ENCODE measurements around the gene RPS10. TPM values are rescaled to one million over a fixed set of nuclear protein-coding genes. Genes with fewer than 3 reads are reported as not detected.

Gene RPS10
- total RNA-seq, 6 experiments from 2014 or later: 355 to 727 (median 398) TPM

GRCh38 chr6:34462010-34462409, 36.1 kb upstream of the RPS10 start:
- TF ChIP-seq POLR2A (IDR thresholded peaks at IDR 0.05): no peak
- no peak for TF ChIP-seq CTCF (IDR thresholded peaks at IDR 0.05)
- intact Hi-C loops (cut with DNase I): loop anchor here in 1 of 2 donors (10.0 kb wide), 2 partner anchors 63 to 153 kb away; no protein-coding TSS in a partner anchor
- Histone ChIP-seq H3K4me3 (no peak overlapping the region), H3K27ac (no peak overlapping the region), H3K27me3 (peaks cover 0 to 7% of the 10 kb centered on the region in 2 donors), H3K9me3 (no peaks in the 10 kb centered on the region), H3K36me3 (no peaks in the 10 kb centered on the region), H3K4me1 (peaks cover 0 to 5% (median 0%) of the 10 kb centered on the region in 4 donors)
- DNase-seq: no peak
- no peak for ATAC-seq
- WGBS (ENCODE audit: insufficient coverage, low coverage, low lambda C conversion rate, missing lambda C conversion rate): 70% methylated on average over 6 of the region's 6 CpGs

GRCh38 chr6:34460796-34461507, 35.1 kb upstream of the RPS10 start:
- 100% methylated on average over 1 of the region's 5 CpGs for WGBS (ENCODE audit: insufficient coverage, low coverage, low lambda C conversion rate, missing lambda C conversion rate)
- intact Hi-C loops (cut with DNase I): loop anchor here in 1 of 2 donors (10.0 kb wide), 2 partner anchors 64 to 154 kb away; no protein-coding TSS in a partner anchor
- Histone ChIP-seq H3K27ac (no peak overlapping the region), H3K9me3 (no peaks in the 10 kb centered on the region), H3K36me3 (no peaks in the 10 kb centered on the region), H3K4me3 (no peak overlapping the region), H3K4me1 (peaks cover 0 to 5% (median 0%) of the 10 kb centered on the region in 4 donors), H3K27me3 (peaks cover 0 to 4% of the 10 kb centered on the region in 2 donors)
- TF ChIP-seq POLR2A (IDR thresholded peaks at IDR 0.05): no peak
- TF ChIP-seq CTCF (IDR thresholded peaks at IDR 0.05): no peak
- ATAC-seq (no peak), DNase-seq (no peak)

GRCh38 chr6:34459899-34460593, 34.2 kb upstream of the RPS10 start:
- H3K27ac ChIP-seq: no peak overlapping the region
- H3K4me3 ChIP-seq: no peak overlapping the region
- 12% methylated on average over 4 of the region's 6 CpGs for WGBS (ENCODE audit: insufficient coverage, low coverage, low lambda C conversion rate, missing lambda C conversion rate)
- no peaks in the 10 kb centered on the region for H3K4me1 ChIP-seq
- DNase-seq: peak in 1 of 3 donors; percentile 62
- no peaks in the 10 kb centered on the region for H3K9me3 ChIP-seq
- H3K27me3 ChIP-seq: no peaks in the 10 kb centered on the region
- ATAC-seq: peak; percentile 81 to 92 (median 86)
- no peaks in the 10 kb centered on the region for H3K36me3 ChIP-seq
- intact Hi-C loops (cut with DNase I): loop anchor here in 1 of 2 donors (10.0 kb wide), 2 partner anchors 65 to 155 kb away; no protein-coding TSS in a partner anchor
- TF ChIP-seq CTCF (IDR thresholded peaks at IDR 0.05): peak; percentile 65 to 83 (median 78)
- no peak for TF ChIP-seq POLR2A (IDR thresholded peaks at IDR 0.05)

GRCh38 chr6:34457742-34458735, 32.2 kb upstream of the RPS10 start:
- 65% methylated on average over 3 of the region's 14 CpGs for WGBS (ENCODE audit: insufficient coverage, low coverage, low lambda C conversion rate, missing lambda C conversion rate)
- Histone ChIP-seq H3K4me3 (no peak overlapping the region), H3K9me3 (no peaks in the 10 kb centered on the region), H3K27me3 (no peaks in the 10 kb centered on the region), H3K36me3 (no peaks in the 10 kb centered on the region), H3K27ac (no peak overlapping the region), H3K4me1 (no peaks in the 10 kb centered on the region)
- no peak for TF ChIP-seq POLR2A (IDR thresholded peaks at IDR 0.05)
- TF ChIP-seq CTCF (IDR thresholded peaks at IDR 0.05): no peak
- no peak for ATAC-seq
- intact Hi-C loops (cut with DNase I): no loop called here
- peak in 1 of 3 donors; percentile 31 for DNase-seq
